ENCODE data around the gene MAGI2. TPM values are rescaled to one million over a fixed set of nuclear protein-coding genes. Genes with fewer than 3 reads are reported as not detected.

Gene MAGI2
- total and polyA plus RNA-seq, 2 experiments from 2014 or later: 10.4 to 26.4 TPM

DNA sequence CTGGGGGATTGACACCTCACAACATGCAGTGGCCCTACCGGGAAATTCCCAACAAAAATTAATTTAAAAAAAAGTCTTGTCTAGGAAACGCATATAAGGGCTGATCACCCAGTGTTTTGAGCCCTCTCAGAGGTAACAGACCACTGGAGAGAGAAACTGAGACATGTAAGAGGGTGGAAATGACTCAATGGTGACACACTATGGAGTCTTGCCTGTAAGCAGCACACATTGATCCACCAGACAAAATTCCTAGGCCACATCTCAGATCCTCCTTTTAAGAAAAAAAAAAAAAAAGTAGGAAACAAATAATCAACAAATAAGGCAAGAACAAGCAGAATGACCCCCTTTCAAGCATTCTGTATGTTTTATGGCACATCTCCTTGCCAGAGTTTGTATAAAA is 296.2 kb downstream of the MAGI2 start:
- H3K27me3 Mint-ChIP-seq (ENCODE audit: insufficient read depth, low read depth, poor library complexity): no peaks in the 10 kb centered on the region
- Histone ChIP-seq H3K36me3 (ENCODE audit: insufficient read depth) (peaks cover 22% of the 10 kb centered on the region; the same call in 1 of the 2 replicates), H3K4me2 (no peak overlapping the region), H3K27ac (ENCODE audit: low read depth) (no peak overlapping the region), H2AFZ (no peak overlapping the region), H3K27me3 (ENCODE audit: insufficient read depth) (no peaks in the 10 kb centered on the region), H3F3A (replicated peaks; ENCODE audit: low read depth) (no peaks in the 10 kb centered on the region), H3K79me2 (replicated peaks; ENCODE audit: insufficient read depth) (no peaks in the 10 kb centered on the region), H3K9me2 (ENCODE audit: insufficient read depth) (0 out of 2 replicates have a peak, but pooled peaks cover 5% of the 10 kb centered on the region), H3K4me1 (ENCODE audit: insufficient read depth) (no peaks in the 10 kb centered on the region), H3K4me3 (no peak overlapping the region), H4K20me1 (replicated peaks; ENCODE audit: insufficient read depth) (no peaks in the 10 kb centered on the region)
- ATAC-seq: no peak
- peaks cover 23% of the 10 kb centered on the region; the same call in 2 of the 3 replicates for H3K36me3 Mint-ChIP-seq (ENCODE audit: low read depth)
- H3K9me3 Mint-ChIP-seq: peaks cover 47% of the 10 kb centered on the region
- H3K4me3 Mint-ChIP-seq: no peak overlapping the region
- DNase-seq (ENCODE audit: low spot score): no peak
- no peaks in the 10 kb centered on the region for H3K4me1 Mint-ChIP-seq
- H3K27ac Mint-ChIP-seq: no peak overlapping the region
- TF ChIP-seq CREB1 (CRISPR knock-in tag; IDR thresholded peaks at IDR 0.05; ENCODE audit: low read depth): no peak
- TF ChIP-seq, protein P1, sequence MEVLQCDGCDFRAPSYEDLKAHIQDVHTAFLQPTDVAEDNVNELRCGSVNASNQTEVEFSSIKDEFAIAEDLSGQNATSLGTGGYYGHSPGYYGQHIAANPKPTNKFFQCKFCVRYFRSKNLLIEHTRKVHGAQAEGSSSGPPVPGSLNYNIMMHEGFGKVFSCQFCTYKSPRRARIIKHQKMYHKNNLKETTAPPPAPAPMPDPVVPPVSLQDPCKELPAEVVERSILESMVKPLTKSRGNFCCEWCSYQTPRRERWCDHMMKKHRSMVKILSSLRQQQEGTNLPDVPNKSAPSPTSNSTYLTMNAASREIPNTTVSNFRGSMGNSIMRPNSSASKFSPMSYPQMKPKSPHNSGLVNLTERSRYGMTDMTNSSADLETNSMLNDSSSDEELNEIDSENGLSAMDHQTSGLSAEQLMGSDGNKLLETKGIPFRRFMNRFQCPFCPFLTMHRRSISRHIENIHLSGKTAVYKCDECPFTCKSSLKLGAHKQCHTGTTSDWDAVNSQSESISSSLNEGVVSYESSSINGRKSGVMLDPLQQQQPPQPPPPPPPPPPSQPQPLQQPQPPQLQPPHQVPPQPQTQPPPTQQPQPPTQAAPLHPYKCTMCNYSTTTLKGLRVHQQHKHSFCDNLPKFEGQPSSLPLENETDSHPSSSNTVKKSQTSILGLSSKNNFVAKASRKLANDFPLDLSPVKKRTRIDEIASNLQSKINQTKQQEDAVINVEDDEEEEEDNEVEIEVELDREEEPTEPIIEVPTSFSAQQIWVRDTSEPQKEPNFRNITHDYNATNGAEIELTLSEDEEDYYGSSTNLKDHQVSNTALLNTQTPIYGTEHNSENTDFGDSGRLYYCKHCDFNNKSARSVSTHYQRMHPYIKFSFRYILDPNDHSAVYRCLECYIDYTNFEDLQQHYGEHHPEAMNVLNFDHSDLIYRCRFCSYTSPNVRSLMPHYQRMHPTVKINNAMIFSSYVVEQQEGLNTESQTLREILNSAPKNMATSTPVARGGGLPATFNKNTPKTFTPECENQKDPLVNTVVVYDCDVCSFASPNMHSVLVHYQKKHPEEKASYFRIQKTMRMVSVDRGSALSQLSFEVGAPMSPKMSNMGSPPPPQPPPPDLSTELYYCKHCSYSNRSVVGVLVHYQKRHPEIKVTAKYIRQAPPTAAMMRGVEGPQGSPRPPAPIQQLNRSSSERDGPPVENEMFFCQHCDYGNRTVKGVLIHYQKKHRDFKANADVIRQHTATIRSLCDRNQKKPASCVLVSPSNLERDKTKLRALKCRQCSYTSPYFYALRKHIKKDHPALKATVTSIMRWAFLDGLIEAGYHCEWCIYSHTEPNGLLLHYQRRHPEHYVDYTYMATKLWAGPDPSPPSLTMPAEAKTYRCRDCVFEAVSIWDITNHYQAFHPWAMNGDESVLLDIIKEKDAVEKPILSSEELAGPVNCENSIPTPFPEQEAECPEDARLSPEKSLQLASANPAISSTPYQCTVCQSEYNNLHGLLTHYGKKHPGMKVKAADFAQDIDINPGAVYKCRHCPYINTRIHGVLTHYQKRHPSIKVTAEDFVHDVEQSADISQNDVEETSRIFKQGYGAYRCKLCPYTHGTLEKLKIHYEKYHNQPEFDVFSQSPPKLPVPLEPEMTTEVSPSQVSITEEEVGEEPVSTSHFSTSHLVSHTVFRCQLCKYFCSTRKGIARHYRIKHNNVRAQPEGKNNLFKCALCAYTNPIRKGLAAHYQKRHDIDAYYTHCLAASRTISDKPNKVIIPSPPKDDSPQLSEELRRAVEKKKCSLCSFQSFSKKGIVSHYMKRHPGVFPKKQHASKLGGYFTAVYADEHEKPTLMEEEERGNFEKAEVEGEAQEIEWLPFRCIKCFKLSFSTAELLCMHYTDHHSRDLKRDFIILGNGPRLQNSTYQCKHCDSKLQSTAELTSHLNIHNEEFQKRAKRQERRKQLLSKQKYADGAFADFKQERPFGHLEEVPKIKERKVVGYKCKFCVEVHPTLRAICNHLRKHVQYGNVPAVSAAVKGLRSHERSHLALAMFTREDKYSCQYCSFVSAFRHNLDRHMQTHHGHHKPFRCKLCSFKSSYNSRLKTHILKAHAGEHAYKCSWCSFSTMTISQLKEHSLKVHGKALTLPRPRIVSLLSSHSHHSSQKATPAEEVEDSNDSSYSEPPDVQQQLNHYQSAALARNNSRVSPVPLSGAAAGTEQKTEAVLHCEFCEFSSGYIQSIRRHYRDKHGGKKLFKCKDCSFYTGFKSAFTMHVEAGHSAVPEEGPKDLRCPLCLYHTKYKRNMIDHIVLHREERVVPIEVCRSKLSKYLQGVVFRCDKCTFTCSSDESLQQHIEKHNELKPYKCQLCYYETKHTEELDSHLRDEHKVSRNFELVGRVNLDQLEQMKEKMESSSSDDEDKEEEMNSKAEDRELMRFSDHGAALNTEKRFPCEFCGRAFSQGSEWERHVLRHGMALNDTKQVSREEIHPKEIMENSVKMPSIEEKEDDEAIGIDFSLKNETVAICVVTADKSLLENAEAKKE (CRISPR knock-in tag; IDR thresholded peaks at IDR 0.05): no peak
- TF ChIP-seq, protein P2, sequence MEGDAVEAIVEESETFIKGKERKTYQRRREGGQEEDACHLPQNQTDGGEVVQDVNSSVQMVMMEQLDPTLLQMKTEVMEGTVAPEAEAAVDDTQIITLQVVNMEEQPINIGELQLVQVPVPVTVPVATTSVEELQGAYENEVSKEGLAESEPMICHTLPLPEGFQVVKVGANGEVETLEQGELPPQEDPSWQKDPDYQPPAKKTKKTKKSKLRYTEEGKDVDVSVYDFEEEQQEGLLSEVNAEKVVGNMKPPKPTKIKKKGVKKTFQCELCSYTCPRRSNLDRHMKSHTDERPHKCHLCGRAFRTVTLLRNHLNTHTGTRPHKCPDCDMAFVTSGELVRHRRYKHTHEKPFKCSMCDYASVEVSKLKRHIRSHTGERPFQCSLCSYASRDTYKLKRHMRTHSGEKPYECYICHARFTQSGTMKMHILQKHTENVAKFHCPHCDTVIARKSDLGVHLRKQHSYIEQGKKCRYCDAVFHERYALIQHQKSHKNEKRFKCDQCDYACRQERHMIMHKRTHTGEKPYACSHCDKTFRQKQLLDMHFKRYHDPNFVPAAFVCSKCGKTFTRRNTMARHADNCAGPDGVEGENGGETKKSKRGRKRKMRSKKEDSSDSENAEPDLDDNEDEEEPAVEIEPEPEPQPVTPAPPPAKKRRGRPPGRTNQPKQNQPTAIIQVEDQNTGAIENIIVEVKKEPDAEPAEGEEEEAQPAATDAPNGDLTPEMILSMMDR (conservative IDR thresholded peaks at IDR 0.05; ENCODE audit: low read depth in 2 of 2): no peak
- no peak for TF ChIP-seq JUNB (IDR thresholded peaks at IDR 0.05; ENCODE audit: unreplicated experiment)
- no peak for TF ChIP-seq ZNF331 (CRISPR knock-in tag; IDR thresholded peaks at IDR 0.05; ENCODE audit: low read depth)
- TF ChIP-seq EZH2phosphoT487 (IDR thresholded peaks at IDR 0.05; ENCODE audit: unreplicated experiment): no peak
- no peak for TF ChIP-seq STAT1 (IDR thresholded peaks at IDR 0.05; ENCODE audit: unreplicated experiment)
- no peak for TF ChIP-seq EZH2 (IDR thresholded peaks at IDR 0.05; ENCODE audit: low read depth, unreplicated experiment)
- TF ChIP-seq NANOG (IDR thresholded peaks at IDR 0.05; ENCODE audit: borderline replicate concordance): no peak
- no peak for TF ChIP-seq POLR2AphosphoS5 (IDR thresholded peaks at IDR 0.05; ENCODE audit: low read depth)
